PC-3 (cell line): Measurements from ENCODE around the gene OR1Q1. TPM values are rescaled to one million over a fixed set of nuclear protein-coding genes. Genes with fewer than 3 reads are reported as not detected.

Experiments
- ATAC-seq: fragments of 200-7000 bp; cut with Tn5 transposase; 2 replicates; pipeline ENCODE4 v1.9.1; 2020; ENCODE audit warnings: mild to moderate bottlenecking, moderate library complexity
- Bru-seq: library from RNA; stranded (reverse); fragments of 400-500 nt; gene quantifications from one replicate; lab custom pipeline; 2021; lab: Mats Ljungman, UMichigan
- BruChase-seq, 2 experiments: library from RNA; stranded (reverse); fragments of 400-500 nt; gene quantifications; one replicate each; lab custom pipeline; 2021; lab: Mats Ljungman, UMichigan
- BruUV-seq: library from RNA; stranded (reverse); fragments of 400-500 nt; replicated peaks from 2 replicates; lab custom pipeline; 2021; lab: Mats Ljungman, UMichigan
- CTCF ChIA-PET: fragments of 300-600 bp; sonication (Branson Sonifier 250); formaldehyde crosslinking; loops from one replicate; lab custom pipeline; 2022; ENCODE audit warnings: antibody characterized with exemption; lab: Charles Lee
- POLR2A ChIA-PET: fragments of 300-600 bp; sonication (Branson Sonifier 250); formaldehyde crosslinking; loops from one replicate; lab custom pipeline; 2022; ENCODE audit warnings: antibody characterized with exemption; ENCODE audit not compliant: unreplicated experiment; lab: Charles Lee
- DNase-seq: peaks from one replicate; pipeline ENCODE4 v3.0.0-alpha.2; 2015
- H2AFZ ChIP-seq: fragments of 300-600 bp; sonication (generic); 2 replicates; pipeline ENCODE4 v1.6.0; 2016; ENCODE audit warnings: antibody characterized with exemption, low read length
- H3F3A ChIP-seq: fragments of 300-600 bp; sonication (generic); one replicate; pipeline ENCODE4 v1.6.0; 2017; ENCODE audit warnings: antibody characterized with exemption, low read length, control low read depth, mild to moderate bottlenecking; ENCODE audit not compliant: unreplicated experiment
- H3K27ac ChIP-seq: fragments of 300-600 bp; sonication (generic); 2 replicates; pipeline ENCODE4 v1.5.1; 2016; ENCODE audit warnings: mild to moderate bottlenecking, low read length
- H3K27me3 ChIP-seq: fragments of 300-600 bp; sonication (generic); 2 replicates; pipeline ENCODE4 v1.6.1; 2016; ENCODE audit warnings: low read length, mixed read lengths
- H3K36me3 ChIP-seq: fragments of 300-600 bp; sonication (generic); 2 replicates; pipeline ENCODE4 v1.6.1; 2016; ENCODE audit warnings: low read depth, mixed run types, low read length, mixed read lengths
- H3K4me1 ChIP-seq: fragments of 300-600 bp; sonication (generic); 2 replicates; pipeline ENCODE4 v1.5.1; 2016; ENCODE audit warnings: low read length; ENCODE audit not compliant: insufficient read depth
- H3K4me2 ChIP-seq: fragments of 300-600 bp; sonication (generic); 2 replicates; pipeline ENCODE4 v1.6.0; 2016; ENCODE audit warnings: low read length
- H3K4me3 ChIP-seq: fragments of 300-600 bp; sonication (generic); 2 replicates; pipeline ENCODE4 v1.5.1; 2016; ENCODE audit warnings: mild to moderate bottlenecking, low read length, mixed read lengths
- H3K79me2 ChIP-seq: fragments of 300-600 bp; sonication (generic); 2 replicates; pipeline ENCODE4 v1.6.1; 2017; ENCODE audit warnings: low read length, mixed read lengths
- H3K9ac ChIP-seq: fragments of 300-600 bp; sonication (generic); 2 replicates; pipeline ENCODE4 v1.6.0; 2016; ENCODE audit warnings: mild to moderate bottlenecking, low read length
- H3K9me2 ChIP-seq: fragments of 300-600 bp; sonication (generic); replicated peaks from 2 replicates; pipeline ENCODE4 v1.6.1; 2016; ENCODE audit warnings: mixed run types, low read length, mixed read lengths
- H3K9me3 ChIP-seq: fragments of 300-600 bp; sonication (generic); 2 replicates; pipeline ENCODE4 v1.6.1; 2016; ENCODE audit warnings: low read length, mixed read lengths
- H4K20me1 ChIP-seq: fragments of 300-600 bp; sonication (generic); 2 replicates; pipeline ENCODE4 v1.6.1; 2016; ENCODE audit warnings: low read length, mixed read lengths
- EZH2 ChIP-seq: fragments of 300-600 bp; sonication (generic); IDR thresholded peaks from one replicate; pipeline ENCODE4 v1.6.1; 2017; ENCODE audit warnings: antibody characterized with exemption, mild to moderate bottlenecking, low read length; ENCODE audit not compliant: unreplicated experiment
- EZH2phosphoT487 ChIP-seq: fragments of 300-600 bp; sonication (generic); IDR thresholded peaks from 2 replicates; pipeline ENCODE4 v1.6.1; 2018; ENCODE audit warnings: mild to moderate bottlenecking, antibody characterized with exemption, low read length, borderline replicate concordance
- intact Hi-C: fragments of 100-400 bp; cut with micrococcal nuclease; formaldehyde crosslinking; loops from 2 replicates; pipeline ENCODE4 v1.9.0; 2023
- long read RNA-seq: library from polyadenylated mRNA; unstranded; transcript quantifications from one replicate; pipeline ENCODE4 v2.0.0, GENCODE V29; 2021; ENCODE audit not compliant: unreplicated experiment
- total RNA-seq: library from RNA; depleted of rRNA; stranded (reverse); fragments of >200 nt; gene quantifications from 2 replicates; pipeline ENCODE4 v1.2.3, GENCODE V29; 2014; rRNA removed
- TF ChIP-seq, protein P1 (sequence below): fragments of 300-600 bp; sonication (generic); conservative IDR thresholded peaks from 2 replicates; pipeline ENCODE4 v1.5.1; 2017; ENCODE audit warnings: antibody characterized with exemption, low read depth, mild to moderate bottlenecking, low read length

OR1Q1 gene
- total RNA-seq (not detected in 2 replicates), Bru-seq, nascent RNA (not detected), BruChase-seq, experiment 1, labeled RNA remaining after a 6-hour chase (not detected), BruChase-seq, experiment 2, labeled RNA remaining after a 2-hour chase (not detected)
- long read RNA-seq: 0 reads

DNA sequence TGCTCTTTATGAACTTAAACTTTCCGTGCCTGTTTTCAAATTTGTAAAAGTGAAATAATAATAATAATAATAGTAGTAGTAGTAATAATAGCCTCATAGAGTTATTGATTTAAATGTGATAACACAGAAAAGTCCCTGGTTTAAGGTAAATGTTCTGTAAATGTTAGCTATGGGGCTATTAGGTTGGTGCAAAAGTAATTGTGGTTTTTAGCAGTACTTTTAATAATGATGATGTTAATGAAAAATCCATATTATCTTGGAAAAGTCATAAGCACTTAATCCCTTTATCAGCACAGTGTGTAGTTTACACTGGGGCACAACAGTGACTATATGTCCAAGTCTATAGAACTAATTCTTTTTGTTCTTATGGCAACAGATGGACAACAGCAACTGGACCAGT is at the start of gene OR1Q1:
Gene OR1Q1 (plus strand): TSS at position 377 of the 400 bp plus-strand sequence. CDS start 0 bp downstream, at position 377.
- no peak for ATAC-seq
- H3K9me2 ChIP-seq: no peaks in the 10 kb centered on the region
- no peaks in the 10 kb centered on the region for H3K36me3 ChIP-seq
- H4K20me1 ChIP-seq: no peaks in the 10 kb centered on the region
- H3K27ac ChIP-seq: no peak within 1 kb of the TSS
- H3K9me3 ChIP-seq: no peaks in the 10 kb centered on the region
- H3K27me3 ChIP-seq: peaks cover 20% of the 10 kb centered on the region; the same call in 1 of the 2 replicates
- no peaks in the 10 kb centered on the region for H3K79me2 ChIP-seq
- TF ChIP-seq EZH2: no peak
- no peak for TF ChIP-seq EZH2phosphoT487
- TF ChIP-seq, protein P1, sequence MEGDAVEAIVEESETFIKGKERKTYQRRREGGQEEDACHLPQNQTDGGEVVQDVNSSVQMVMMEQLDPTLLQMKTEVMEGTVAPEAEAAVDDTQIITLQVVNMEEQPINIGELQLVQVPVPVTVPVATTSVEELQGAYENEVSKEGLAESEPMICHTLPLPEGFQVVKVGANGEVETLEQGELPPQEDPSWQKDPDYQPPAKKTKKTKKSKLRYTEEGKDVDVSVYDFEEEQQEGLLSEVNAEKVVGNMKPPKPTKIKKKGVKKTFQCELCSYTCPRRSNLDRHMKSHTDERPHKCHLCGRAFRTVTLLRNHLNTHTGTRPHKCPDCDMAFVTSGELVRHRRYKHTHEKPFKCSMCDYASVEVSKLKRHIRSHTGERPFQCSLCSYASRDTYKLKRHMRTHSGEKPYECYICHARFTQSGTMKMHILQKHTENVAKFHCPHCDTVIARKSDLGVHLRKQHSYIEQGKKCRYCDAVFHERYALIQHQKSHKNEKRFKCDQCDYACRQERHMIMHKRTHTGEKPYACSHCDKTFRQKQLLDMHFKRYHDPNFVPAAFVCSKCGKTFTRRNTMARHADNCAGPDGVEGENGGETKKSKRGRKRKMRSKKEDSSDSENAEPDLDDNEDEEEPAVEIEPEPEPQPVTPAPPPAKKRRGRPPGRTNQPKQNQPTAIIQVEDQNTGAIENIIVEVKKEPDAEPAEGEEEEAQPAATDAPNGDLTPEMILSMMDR: no peak
- no peak within 1 kb of the TSS for H3K4me2 ChIP-seq
- DNase-seq: no peak
- POLR2A ChIA-PET: no interaction called here
- intact Hi-C loops: no loop called here
- CTCF ChIA-PET: no interaction called here
- no peak within 1 kb of the TSS for H3K9ac ChIP-seq
- no peak within 1 kb of the TSS for H2AFZ ChIP-seq
- H3F3A ChIP-seq: no peaks in the 10 kb centered on the region
- no peaks in the 10 kb centered on the region for H3K4me1 ChIP-seq
- no TSS peak for BruUV-seq
- no peak within 1 kb of the TSS for H3K4me3 ChIP-seq

DNA sequence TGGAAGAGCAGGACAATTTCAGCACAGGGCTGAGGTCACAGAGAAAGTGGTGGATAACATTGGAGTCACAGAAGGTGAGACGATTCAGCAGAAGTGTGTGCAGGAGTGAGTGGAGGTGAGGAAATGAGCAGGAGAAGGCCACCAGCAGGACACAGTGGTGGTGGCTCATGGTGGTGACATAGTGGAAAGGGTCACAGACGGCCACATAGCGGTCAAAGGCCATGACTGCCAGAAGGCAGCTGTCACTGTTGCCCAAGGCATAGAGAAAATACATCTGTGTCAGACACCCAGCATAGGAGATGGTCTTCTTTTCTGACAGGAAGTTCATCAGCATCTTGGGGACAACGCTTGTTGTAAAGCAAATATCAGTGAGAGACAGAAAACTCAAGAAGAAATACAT is 46.6 kb upstream of the OR1Q1 start:
- TF ChIP-seq, protein P1: no peak
- TF ChIP-seq EZH2 (no peak), EZH2phosphoT487 (no peak)
- no peaks in the 10 kb centered on the region for H3K9me3 ChIP-seq
- no peak for ATAC-seq
- H3K27ac ChIP-seq: no peak overlapping the region
- H3K9ac ChIP-seq: no peak overlapping the region
- H3K4me1 ChIP-seq: no peaks in the 10 kb centered on the region
- no TSS peak for BruUV-seq
- H3K27me3 ChIP-seq: peaks cover 6% of the 10 kb centered on the region; the same call in 1 of the 2 replicates
- H2AFZ ChIP-seq: no peak overlapping the region
- no peak overlapping the region for H3K4me2 ChIP-seq
- H3K9me2 ChIP-seq: no peaks in the 10 kb centered on the region
- H3K4me3 ChIP-seq: no peak overlapping the region
- no peaks in the 10 kb centered on the region for H4K20me1 ChIP-seq
- CTCF ChIA-PET: no interaction called here
- H3F3A ChIP-seq: no peaks in the 10 kb centered on the region
- intact Hi-C loops: no loop called here
- DNase-seq: no peak
- POLR2A ChIA-PET: no interaction called here
- H3K36me3 ChIP-seq: no peaks in the 10 kb centered on the region
- H3K79me2 ChIP-seq: no peaks in the 10 kb centered on the region

DNA sequence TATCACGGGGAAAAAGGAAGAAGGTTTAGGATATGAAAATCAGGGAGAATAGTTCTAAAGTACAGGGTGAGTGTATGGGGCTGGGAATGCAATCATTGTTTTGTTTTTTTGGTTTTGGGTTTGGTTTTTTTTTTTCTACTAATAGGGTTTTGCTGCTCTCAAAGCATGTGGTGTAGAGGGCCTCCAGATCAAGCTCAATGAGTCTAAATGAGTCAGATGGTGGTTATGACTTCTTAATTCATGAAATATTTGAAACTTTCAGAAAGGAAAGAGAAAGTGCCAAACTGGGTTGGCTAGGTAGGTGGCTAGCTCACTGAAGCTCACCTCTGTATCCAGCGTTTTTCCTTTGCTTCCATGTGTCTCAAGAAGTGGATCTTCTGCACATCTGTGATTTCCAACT is 42.1 kb upstream of the OR1Q1 start:
- ChIA-PET POLR2A (no interaction called here), CTCF (interaction anchor here (0.6 kb wide), 1 partner anchor 73 kb away, joined by 3 read pairs; no protein-coding TSS in a partner anchor)
- Histone ChIP-seq H2AFZ (no peak overlapping the region), H3K9me3 (no peaks in the 10 kb centered on the region), H3K4me1 (no peaks in the 10 kb centered on the region), H3K4me2 (no peak overlapping the region), H3K79me2 (no peaks in the 10 kb centered on the region), H3K27me3 (peaks cover 8% of the 10 kb centered on the region; the same call in 1 of the 2 replicates), H4K20me1 (no peaks in the 10 kb centered on the region), H3F3A (no peaks in the 10 kb centered on the region), H3K36me3 (no peaks in the 10 kb centered on the region), H3K4me3 (no peak overlapping the region), H3K27ac (no peak overlapping the region), H3K9me2 (no peaks in the 10 kb centered on the region), H3K9ac (no peak overlapping the region)
- intact Hi-C loops: no loop called here
- ATAC-seq (no peak), DNase-seq (no peak)
- TF ChIP-seq, protein P1: no peak
- no peak for TF ChIP-seq EZH2
- no peak for TF ChIP-seq EZH2phosphoT487
- no TSS peak for BruUV-seq
